Right lobe of liver (tissue), 4 donors: Measurements from ENCODE around the gene TIAM2.

Experiments
- CTCF ChIP-seq, 4 donors: fragments of 200-600 bp in 3 of 4; fragments of 450-650 bp in 1 of 4; IDR thresholded peaks; one replicate each; pipeline versions ENCODE4 v1.5.1 to v1.8.0; 2016 to 2022; ENCODE audit warnings: antibody characterized with exemption in 4 of 4, mild to moderate bottlenecking in 2 of 4
- POLR2A ChIP-seq: fragments of 450-650 bp; IDR thresholded peaks from one replicate; pipeline ENCODE4 v1.6.1; 2017; ENCODE audit warnings: antibody characterized with exemption, mild to moderate bottlenecking
- donor health status: DM: no; HTN: no; CAD: no.
- donor health status: DM: no; HTN: no; CAD: no.
- donor health status: DM: no; HTN: yes; CAD: no.

DNA sequence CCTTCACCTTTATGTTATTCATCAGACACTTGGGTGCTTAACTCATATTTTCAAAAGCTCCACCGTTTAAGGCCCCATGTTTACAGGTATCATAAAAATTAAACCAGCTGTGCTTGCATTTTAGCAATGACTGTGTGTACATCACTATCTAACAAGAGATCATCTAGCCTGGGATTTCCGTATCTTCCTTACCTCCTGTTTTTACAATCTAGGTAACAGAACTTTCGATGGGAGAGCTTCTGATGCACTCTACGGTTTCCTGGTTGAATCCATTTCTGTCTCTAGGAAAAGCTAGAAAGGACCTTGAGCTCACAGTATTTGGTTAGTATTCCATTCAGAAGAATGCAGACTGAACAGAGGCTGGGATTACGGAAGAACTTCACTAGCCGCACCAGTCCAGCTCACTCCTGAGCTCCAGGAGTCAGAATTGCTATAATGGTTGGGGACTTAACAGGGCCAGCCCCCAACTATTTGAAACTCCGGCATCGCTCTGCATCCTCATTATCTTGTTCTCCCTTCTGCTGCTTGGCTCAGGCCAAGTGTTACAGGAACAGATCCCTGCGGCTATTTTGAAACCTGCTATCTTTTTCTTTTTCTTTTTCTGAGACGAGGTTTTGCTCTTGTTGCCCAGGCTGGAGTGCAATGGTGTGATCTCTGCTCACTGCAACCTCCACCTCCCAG is 255.7 kb downstream of the TIAM2 start:
- TF ChIP-seq POLR2A (no peak), CTCF (IDR thresholded peaks at IDR 0.05) (no peak)
